HG03175 (cell line): ENCODE measurements around the gene BAHD1.
A peak's percentile ranks its signal among the peaks of the same experiment; 100 is the strongest.

Experiments used
- ATAC-seq: cut with Tn5 transposase; IDR thresholded peaks from one replicate; pipeline ENCODE4 v1.9.1; 2021; ENCODE audit warnings: mild to moderate bottlenecking, moderate library complexity; ENCODE audit not compliant: unreplicated experiment

The BAHD1 gene

GRCh38 chr15:40489274-40490175, 48.8 kb downstream of the BAHD1 start:
- no peak for ATAC-seq

- no peak for ATAC-seq
Measured at GRCh38 chr15:40493089-40493840, 52.5 kb downstream of the BAHD1 start.

- ATAC-seq, result no peak
Measured at GRCh38 chr15:40495516-40495915, 54.8 kb downstream of the BAHD1 start.

GRCh38 chr15:40498418-40498817, 57.7 kb downstream of the BAHD1 start:
- ATAC-seq, result no peak

- ATAC-seq, result no peak
Measured at GRCh38 chr15:40498891-40499290, 58.1 kb downstream of the BAHD1 start.

GRCh38 chr15:40499931-40500330, 59.2 kb downstream of the BAHD1 start:
- ATAC-seq, result no peak

GRCh38 chr15:40500568-40501330, 60.0 kb downstream of the BAHD1 start:
- ATAC-seq, result no peak

- no peak for ATAC-seq
Measured at GRCh38 chr15:40501487-40501886, 60.7 kb downstream of the BAHD1 start.

- ATAC-seq, result no peak
Measured at GRCh38 chr15:40506964-40507571, 66.3 kb downstream of the BAHD1 start.

- ATAC-seq, result no peak
Measured at GRCh38 chr15:40508216-40508615, 67.5 kb downstream of the BAHD1 start.

- no peak for ATAC-seq
Measured at GRCh38 chr15:40510201-40510600, 69.4 kb downstream of the BAHD1 start.

GRCh38 chr15:40511093-40511471, 70.3 kb downstream of the BAHD1 start:
- ATAC-seq, result peak; percentile 61

- peak; percentile 37 for ATAC-seq
Measured at GRCh38 chr15:40511472-40512133, 70.8 kb downstream of the BAHD1 start.

GRCh38 chr15:40512440-40512839, 71.7 kb downstream of the BAHD1 start:
- no peak for ATAC-seq

- no peak for ATAC-seq
Measured at GRCh38 chr15:40513609-40514008, 72.9 kb downstream of the BAHD1 start.

- ATAC-seq, result no peak
Measured at GRCh38 chr15:40516322-40516721, 75.6 kb downstream of the BAHD1 start.
